NK-92 treated with Interleukin-12 subunit alpha and Interleukin-12 subunit beta, amount 100 ng/mL, for 24 hours (cell line): Measurements from ENCODE around the gene CTNNA3.

Experiments
- DNase-seq: peaks from one replicate; lab custom pipeline; 2025; lab: John Stamatoyannopoulos, UW

Gene CTNNA3

GRCh38 chr10:67665491-67665890 is 30.5 kb downstream of the CTNNA3 start:
- DNase-seq = no peak

DNA sequence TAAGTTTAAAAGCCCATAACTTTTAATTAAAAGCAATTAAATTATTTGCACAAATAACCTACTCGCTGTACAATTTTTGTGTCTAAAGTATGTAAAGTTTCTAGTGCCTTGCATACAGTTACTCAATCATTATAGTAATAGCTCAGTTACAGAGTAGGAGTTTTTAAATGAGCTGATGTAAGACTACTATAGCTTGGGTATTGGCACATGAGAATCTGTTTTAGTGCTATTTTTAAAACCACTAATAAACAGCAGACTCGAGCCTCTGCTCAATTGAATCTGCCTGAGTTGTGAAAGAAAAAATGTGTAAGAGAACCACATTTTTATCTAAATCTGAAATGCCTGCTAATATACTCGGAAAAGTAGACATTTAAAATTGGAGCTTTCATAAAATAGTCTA is 31.1 kb downstream of the CTNNA3 start:
- no peak for DNase-seq

DNA sequence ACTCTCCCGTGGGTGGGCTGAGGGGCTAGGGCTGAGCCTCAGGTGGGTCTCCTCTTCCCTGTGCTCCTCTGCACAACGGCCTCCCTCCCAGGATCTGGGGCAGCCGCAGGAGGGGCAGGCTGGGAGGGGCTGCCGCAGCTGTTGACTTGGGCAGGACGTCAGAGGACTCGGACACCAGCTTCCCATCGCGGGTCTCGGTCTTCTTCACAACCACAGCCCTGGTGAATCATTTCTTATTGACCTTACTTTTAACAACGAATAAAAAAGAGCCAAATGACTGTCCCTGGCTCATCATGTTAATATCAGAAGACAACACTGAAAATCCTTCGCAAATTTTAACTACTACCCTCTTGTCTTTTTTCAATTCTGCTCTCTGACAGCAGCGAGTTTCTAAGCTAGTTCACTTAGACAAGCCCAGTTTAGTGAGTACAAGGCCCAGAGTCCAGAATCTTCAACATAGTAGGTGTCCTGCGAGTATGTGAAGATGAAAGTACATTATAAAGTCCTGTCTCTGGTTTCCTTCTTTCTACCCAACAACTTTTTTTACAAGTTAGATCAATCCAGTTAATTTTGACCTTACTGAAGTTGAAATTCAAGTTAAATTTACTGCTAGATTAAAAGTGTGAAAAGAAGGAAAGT is 32.4 kb downstream of the CTNNA3 start:
- no peak for DNase-seq

DNA sequence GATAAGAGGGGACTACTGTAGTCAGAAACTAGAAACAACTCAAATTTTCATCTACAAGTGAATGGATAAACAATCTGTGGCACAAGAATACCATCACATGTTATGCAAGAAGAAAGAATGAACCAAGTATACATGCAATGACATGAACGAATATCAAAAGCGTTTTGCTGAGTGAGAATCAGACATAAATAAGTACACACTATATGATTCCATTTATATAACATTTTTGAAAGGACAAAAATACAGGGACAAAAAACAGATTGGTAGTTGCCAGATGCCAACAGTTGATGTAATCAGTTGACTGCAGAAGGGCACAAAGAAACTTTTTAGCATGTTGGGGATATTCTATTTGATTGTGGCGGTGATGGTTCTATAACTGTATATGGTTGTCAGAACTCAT is 33.6 kb downstream of the CTNNA3 start:
- no peak for DNase-seq

DNA sequence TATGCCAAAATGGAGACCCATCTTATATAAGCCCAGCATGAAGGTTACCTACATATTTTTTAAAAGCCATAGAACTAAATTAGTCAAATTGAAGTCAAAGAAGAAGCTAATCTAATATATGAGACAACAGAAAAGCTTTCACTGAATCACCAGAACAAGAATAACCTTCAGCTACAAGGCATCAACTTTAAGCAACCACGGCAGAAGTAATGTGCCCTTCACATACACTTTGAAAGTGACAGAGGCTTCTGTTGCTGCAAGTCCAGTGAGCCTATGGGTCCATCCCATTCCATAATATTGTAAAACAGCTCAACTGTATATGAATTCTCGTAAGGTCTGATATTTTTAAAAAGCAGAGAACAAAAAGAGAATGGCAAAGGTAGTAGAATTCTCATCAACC is 36.5 kb downstream of the CTNNA3 start:
- DNase-seq = no peak

GRCh38 chr10:67657775-67658174 is 38.2 kb downstream of the CTNNA3 start:
- no peak for DNase-seq

DNA sequence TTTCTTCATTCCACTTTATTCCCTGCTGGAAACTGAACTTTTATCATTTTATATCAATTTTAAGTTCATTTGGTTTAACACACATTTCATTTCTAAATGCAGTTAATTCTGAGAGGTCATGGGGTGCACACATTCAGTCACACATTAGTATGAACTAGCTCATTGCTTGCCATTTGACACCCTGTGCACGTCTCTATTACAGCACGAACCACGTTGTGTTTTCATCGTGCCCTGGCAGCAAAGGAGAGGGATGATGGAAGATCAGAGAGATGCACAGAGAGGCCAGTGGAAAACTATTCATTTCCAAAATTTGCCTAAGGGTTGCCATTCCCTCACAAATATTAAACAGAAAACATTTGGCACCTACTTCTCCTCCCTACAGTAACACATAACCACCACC is 45.4 kb downstream of the CTNNA3 start:
- no peak for DNase-seq

GRCh38 chr10:67648613-67649229 is 47.3 kb downstream of the CTNNA3 start:
- no peak for DNase-seq

GRCh38 chr10:67630904-67631303 is 65.1 kb downstream of the CTNNA3 start:
- no peak for DNase-seq

DNA sequence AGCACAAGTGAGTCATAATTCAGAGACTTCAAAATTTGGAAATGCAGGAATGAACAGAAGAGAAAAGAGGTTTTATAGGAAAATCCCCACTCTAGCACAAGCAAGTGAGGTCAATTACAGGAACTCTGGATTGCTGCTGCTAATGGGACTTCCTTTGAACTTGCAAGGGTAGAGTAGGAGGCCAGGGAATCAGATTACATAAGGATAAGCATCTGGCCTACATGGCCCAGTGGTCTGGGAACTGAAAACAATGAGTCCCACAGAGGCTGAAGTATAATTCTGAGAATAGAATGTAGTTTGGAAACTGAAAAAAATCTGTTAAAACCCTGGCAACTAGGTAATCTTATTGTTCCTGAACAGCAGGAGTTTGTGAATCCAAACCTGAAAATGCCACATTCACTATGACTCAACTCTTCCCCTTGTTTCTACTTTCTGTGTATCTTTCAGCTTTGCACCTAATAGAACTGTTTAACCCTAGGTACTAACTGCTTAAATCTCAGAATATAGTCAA is 66.5 kb downstream of the CTNNA3 start:
- DNase-seq = no peak

GRCh38 chr10:67622984-67623383 is 73.0 kb downstream of the CTNNA3 start:
- DNase-seq = no peak

GRCh38 chr10:67622511-67622910 is 73.5 kb downstream of the CTNNA3 start:
- DNase-seq = no peak

- no peak for DNase-seq
These were observed 74.2 kb downstream of the CTNNA3 start for GRCh38 chr10:67621834-67622233.

- no peak for DNase-seq
These were observed 77.9 kb downstream of the CTNNA3 start for GRCh38 chr10:67618116-67618515.

- peak; percentile 42 for DNase-seq
These were observed 83.1 kb downstream of the CTNNA3 start for GRCh38 chr10:67612577-67613537.

- no peak for DNase-seq
These were observed 83.8 kb downstream of the CTNNA3 start for GRCh38 chr10:67612176-67612575.

GRCh38 chr10:67609996-67610793 is 85.8 kb downstream of the CTNNA3 start:
- no peak for DNase-seq

GRCh38 chr10:67608001-67608400 is 88.0 kb downstream of the CTNNA3 start:
- DNase-seq = no peak

- no peak for DNase-seq
These were observed 88.5 kb downstream of the CTNNA3 start for GRCh38 chr10:67607472-67607871.

GRCh38 chr10:67606572-67606971 is 89.4 kb downstream of the CTNNA3 start:
- DNase-seq = no peak

GRCh38 chr10:67603701-67604100 is 92.3 kb downstream of the CTNNA3 start:
- DNase-seq = no peak

DNA sequence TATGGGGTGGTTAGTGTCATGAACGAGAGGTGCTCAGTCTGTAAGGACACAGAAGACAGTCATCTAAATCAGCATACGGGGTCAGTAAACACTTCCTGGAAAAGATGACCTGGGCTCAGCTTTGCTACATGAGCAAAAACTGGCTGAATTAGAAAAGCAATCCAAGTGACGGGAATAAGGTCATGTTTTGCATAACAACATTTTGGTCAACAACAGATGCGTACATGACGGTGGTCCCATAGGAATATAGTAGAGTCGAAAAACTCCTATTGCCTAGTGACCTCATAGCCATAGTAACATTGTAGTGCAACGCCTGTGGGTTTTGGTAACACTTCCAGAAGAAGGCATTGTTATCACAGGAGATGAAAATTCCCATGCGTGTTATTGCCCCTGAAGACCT is 92.9 kb downstream of the CTNNA3 start:
- no peak for DNase-seq
